C4-2B (cell line): ENCODE results near the gene FFAR3.

Source experiments
- ZFX ChIP-seq: fragments of 450-650 bp; IDR thresholded peaks from 2 replicates; pipeline ENCODE4 v1.6.1; 2017
- TF ChIP-seq, protein P1 (sequence below): fragments of 450-650 bp; conservative IDR thresholded peaks from 2 replicates; pipeline ENCODE4 v1.5.1; 2017; ENCODE audit warnings: mild to moderate bottlenecking

GRCh38 chr19:35332817-35333216 is 25.4 kb upstream of the FFAR3 start:
- TF ChIP-seq, protein P1, sequence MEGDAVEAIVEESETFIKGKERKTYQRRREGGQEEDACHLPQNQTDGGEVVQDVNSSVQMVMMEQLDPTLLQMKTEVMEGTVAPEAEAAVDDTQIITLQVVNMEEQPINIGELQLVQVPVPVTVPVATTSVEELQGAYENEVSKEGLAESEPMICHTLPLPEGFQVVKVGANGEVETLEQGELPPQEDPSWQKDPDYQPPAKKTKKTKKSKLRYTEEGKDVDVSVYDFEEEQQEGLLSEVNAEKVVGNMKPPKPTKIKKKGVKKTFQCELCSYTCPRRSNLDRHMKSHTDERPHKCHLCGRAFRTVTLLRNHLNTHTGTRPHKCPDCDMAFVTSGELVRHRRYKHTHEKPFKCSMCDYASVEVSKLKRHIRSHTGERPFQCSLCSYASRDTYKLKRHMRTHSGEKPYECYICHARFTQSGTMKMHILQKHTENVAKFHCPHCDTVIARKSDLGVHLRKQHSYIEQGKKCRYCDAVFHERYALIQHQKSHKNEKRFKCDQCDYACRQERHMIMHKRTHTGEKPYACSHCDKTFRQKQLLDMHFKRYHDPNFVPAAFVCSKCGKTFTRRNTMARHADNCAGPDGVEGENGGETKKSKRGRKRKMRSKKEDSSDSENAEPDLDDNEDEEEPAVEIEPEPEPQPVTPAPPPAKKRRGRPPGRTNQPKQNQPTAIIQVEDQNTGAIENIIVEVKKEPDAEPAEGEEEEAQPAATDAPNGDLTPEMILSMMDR, result no peak
- TF ChIP-seq ZFX, result no peak
